HEK293T (cell line): Measurements from ENCODE around the gene SYCN.
A peak's percentile ranks its signal among the peaks of the same experiment; 100 is the strongest.
"Not testable (repeated sequence)": the region's sequence is repeated elsewhere in the genome, so short reads cannot be mapped to it uniquely, and the experiment has no call there.

Source experiments
- CTCF ChIA-PET: fragments of 350-600 bp; formaldehyde crosslinking; extraction: SDS; loops from one replicate; lab custom pipeline; 2021; ENCODE audit warnings: antibody characterized with exemption, inconsistent platforms; lab: Yijun Ruan, JAX
- POLR2A ChIA-PET: fragments of 350-600 bp; formaldehyde crosslinking; extraction: SDS; loops from one replicate; lab custom pipeline; 2020; ENCODE audit warnings: antibody characterized with exemption, inconsistent platforms; lab: Yijun Ruan, JAX
- DNase-seq: peaks from one replicate; pipeline ENCODE4 v3.0.0; 2012; ENCODE audit warnings: mixed read lengths; ENCODE audit errors: extremely low spot score
- ARNT ChIP-seq: fragments of 450-650 bp; IDR thresholded peaks from 2 replicates; pipeline ENCODE4 v1.6.1; 2017; ENCODE audit warnings: mild to moderate bottlenecking
- BHLHE40 ChIP-seq: fragments of 450-650 bp; IDR thresholded peaks from 2 replicates; pipeline ENCODE4 v1.6.1; 2016; ENCODE audit warnings: mild to moderate bottlenecking, moderate library complexity, borderline replicate concordance
- CTBP1 ChIP-seq: fragments of 450-650 bp; IDR thresholded peaks from 2 replicates; pipeline ENCODE4 v1.6.1; 2016; ENCODE audit warnings: borderline replicate concordance
- ELF4 ChIP-seq: fragments of 450-650 bp; IDR thresholded peaks from 2 replicates; pipeline ENCODE4 v1.6.1; 2017; ENCODE audit warnings: antibody characterized with exemption
- FOXA1 ChIP-seq: fragments of 450-650 bp; IDR thresholded peaks from 2 replicates; pipeline ENCODE4 v1.6.1; 2016; ENCODE audit warnings: mild to moderate bottlenecking
- FOXK2 ChIP-seq: fragments of 450-650 bp; IDR thresholded peaks from 2 replicates; pipeline ENCODE4 v1.6.1; 2016; ENCODE audit warnings: mild to moderate bottlenecking
- FOXM1 ChIP-seq: fragments of 450-650 bp; IDR thresholded peaks from 2 replicates; pipeline ENCODE4 v1.6.1; 2017; ENCODE audit warnings: mild to moderate bottlenecking, borderline replicate concordance
- HDGF ChIP-seq: fragments of 450-650 bp; IDR thresholded peaks from 2 replicates; pipeline ENCODE4 v1.6.1; 2017; ENCODE audit warnings: antibody characterized with exemption, borderline replicate concordance
- L3MBTL2 ChIP-seq: fragments of 450-650 bp; conservative IDR thresholded peaks from 2 replicates; pipeline ENCODE4 v1.6.1; 2016; ENCODE audit warnings: mild to moderate bottlenecking
- LEF1 ChIP-seq: fragments of 450-650 bp; IDR thresholded peaks from 2 replicates; pipeline ENCODE4 v1.6.1; 2017; ENCODE audit warnings: mild to moderate bottlenecking, borderline replicate concordance
- NFRKB ChIP-seq: fragments of 450-650 bp; IDR thresholded peaks from 2 replicates; pipeline ENCODE4 v1.6.1; 2016; ENCODE audit warnings: mild to moderate bottlenecking, moderate library complexity
- PKNOX1 ChIP-seq: fragments of 450-650 bp; IDR thresholded peaks from 2 replicates; pipeline ENCODE4 v1.6.1; 2016
- SP1 ChIP-seq: fragments of 450-650 bp; IDR thresholded peaks from 2 replicates; pipeline ENCODE4 v1.6.1; 2017
- SUZ12 ChIP-seq: fragments of 450-650 bp; IDR thresholded peaks from 2 replicates; pipeline ENCODE4 v1.6.1; 2016; ENCODE audit warnings: mild to moderate bottlenecking
- TARDBP ChIP-seq: fragments of 450-650 bp; IDR thresholded peaks from 2 replicates; pipeline ENCODE4 v1.6.1; 2016
- ZNF384 ChIP-seq: fragments of 450-650 bp; IDR thresholded peaks from 2 replicates; pipeline ENCODE4 v1.6.1; 2016

The SYCN gene

DNA sequence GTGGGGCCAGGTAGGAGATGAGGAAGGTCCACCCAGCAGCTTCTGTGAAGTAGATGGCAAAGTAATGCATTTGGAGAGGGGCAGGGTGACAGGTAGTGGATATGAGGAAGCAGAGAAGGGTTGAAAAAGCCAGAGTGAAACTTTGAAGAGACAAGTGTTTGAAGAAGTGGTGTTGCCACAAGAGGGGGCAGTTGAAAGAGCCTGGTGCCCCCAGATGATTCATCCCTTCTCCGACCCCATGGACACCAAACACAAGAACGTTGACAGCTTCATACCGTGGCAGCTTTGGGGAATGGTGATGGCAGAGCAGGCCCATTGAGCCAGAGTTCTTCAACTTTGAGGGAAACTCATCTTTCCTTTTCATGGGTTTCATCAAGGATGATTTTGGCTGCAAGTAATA, 20.8 kb upstream of the SYCN start:
- CTCF ChIA-PET, result no interaction called here
- TF ChIP-seq PKNOX1, result no peak
- no peak for DNase-seq
- POLR2A ChIA-PET, result no interaction called here

- CTCF ChIA-PET, result no interaction called here
- TF ChIP-seq NFRKB (no peak), SP1 (no peak), LEF1 (no peak), ELF4 (no peak), BHLHE40 (no peak), ARNT (no peak), CTBP1 (no peak), ZNF384 (no peak), PKNOX1 (no peak), TARDBP (no peak), SUZ12 (no peak), FOXM1 (no peak), HDGF (no peak), FOXK2 (no peak), L3MBTL2 (no peak), FOXA1 (no peak)
- peak; percentile 45 for DNase-seq
- POLR2A ChIA-PET, result no interaction called here
Observed at GRCh38 chr19:39223703-39224279, 19.7 kb upstream of the SYCN start.

- POLR2A ChIA-PET, DNase-seq: not testable (repeated sequence)
- CTCF ChIA-PET, result interaction anchor here (0.7 kb wide), 1 partner anchor 32 kb away, joined by 3 read pairs; no protein-coding TSS in a partner anchor
Observed at GRCh38 chr19:39219108-39219507, 15.0 kb upstream of the SYCN start.

DNA sequence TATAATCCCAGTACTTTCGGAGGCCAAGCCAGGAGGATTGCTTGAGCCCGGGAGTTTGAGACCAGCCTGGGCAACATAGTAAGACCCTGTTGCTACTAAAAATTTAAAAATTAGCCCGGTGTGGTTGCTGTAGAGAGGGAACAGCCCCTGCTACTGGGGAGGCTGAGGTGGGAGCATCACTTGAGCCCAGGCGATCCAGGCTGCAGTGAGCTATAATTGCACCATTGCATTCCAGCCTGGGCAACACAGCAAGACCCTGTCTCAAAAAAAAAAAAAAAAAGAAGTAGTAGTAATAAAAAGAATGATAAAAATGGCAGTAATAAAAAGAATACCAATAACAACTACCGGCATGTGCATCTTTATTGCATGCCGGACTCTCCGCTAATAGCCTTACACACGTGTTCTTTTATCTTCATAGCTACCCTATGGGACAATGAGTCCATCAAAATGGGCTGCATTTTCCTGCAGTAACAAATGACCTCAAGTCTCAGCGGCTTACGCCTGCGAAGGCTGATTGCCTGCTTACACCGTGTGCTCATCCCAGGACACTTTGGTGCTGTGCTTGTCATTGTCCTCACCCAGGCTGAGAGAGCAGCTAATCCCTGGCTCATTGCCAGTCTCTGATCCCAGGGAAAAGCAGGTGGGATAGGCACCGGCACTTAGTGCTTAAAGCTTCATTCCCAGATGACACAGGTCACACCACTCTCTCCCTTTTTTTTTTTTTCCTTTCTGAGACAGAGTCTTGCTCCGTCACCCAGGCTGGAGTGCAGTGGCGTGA, 14.4 kb upstream of the SYCN start:
- ChIA-PET POLR2A (no interaction called here), CTCF (interaction anchor here (0.6 to 0.7 kb wide), 2 partner anchors 32 to 111 kb away, joined by 3 to 7 read pairs; no protein-coding TSS in a partner anchor)
- no peak for DNase-seq
- TF ChIP-seq NFRKB (no peak), FOXA1 (no peak), L3MBTL2 (no peak), CTBP1 (no peak), LEF1 (no peak), ARNT (no peak), SP1 (no peak), SUZ12 (no peak), HDGF (no peak), BHLHE40 (no peak), FOXM1 (no peak), PKNOX1 (no peak), FOXK2 (no peak), ELF4 (no peak), ZNF384 (no peak), TARDBP (no peak)

DNA sequence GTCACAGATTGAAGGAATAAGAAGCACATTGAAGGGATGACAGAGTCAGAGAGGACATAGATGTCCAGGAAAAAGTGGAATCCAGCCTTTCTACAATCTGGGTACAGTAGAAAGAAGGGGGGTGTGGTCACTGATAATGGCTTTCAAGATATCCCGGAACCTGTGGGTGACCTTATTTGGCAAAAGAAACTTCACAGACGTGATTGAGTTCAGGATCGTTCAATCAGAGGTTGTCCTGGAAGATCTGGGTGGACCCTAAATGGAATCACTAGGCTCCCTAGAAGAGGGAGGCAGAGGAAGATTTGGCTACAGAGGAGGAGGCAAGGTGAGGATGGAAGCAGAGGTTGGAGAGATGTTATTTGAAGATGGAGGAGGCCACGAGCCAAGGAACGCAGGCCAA, 13.0 kb upstream of the SYCN start:
- TF ChIP-seq ELF4 (no peak), BHLHE40 (no peak)
- ChIA-PET CTCF (no interaction called here), POLR2A (no interaction called here)
- no peak for DNase-seq

DNA sequence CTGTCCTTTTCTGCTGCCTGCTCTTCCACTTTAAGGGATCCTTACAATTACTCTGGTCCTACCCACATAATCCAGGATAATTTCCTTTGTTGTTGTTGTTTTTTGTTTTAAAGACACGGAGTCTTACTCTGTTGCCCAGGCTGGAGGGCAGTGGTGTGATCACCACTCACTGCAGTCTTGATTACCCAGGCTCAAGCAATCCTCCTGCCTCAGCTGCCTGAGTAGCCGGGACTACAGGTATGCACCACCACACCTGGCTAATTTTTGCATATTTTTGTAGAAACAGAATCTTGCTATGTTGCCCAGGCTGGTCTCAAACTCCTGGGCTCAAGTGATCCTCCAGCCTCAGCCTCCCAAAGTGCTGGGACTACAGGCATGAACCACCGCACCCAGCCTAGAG, 11.3 kb upstream of the SYCN start:
- CTCF ChIA-PET, DNase-seq, POLR2A ChIA-PET: not testable (repeated sequence)

GRCh38 chr19:39212375-39212742, 8.3 kb upstream of the SYCN start:
- TF ChIP-seq ELF4 (no peak), ZNF384 (no peak), TARDBP (no peak), FOXA1 (no peak), FOXM1 (no peak), CTBP1 (no peak), SUZ12 (no peak), L3MBTL2 (no peak), LEF1 (no peak), PKNOX1 (no peak), BHLHE40 (no peak), HDGF (no peak), ARNT (no peak), FOXK2 (no peak), NFRKB (no peak), SP1 (no peak)
- ChIA-PET CTCF (interaction anchor here (1.0 to 1.2 kb wide), 2 partner anchors 10 to 117 kb away, joined by 3 read pairs; no protein-coding TSS in a partner anchor), POLR2A (no interaction called here)
- DNase-seq, result peak; percentile 56
